Keratinocyte (primary cell): ENCODE data around the gene RASAL2. TPM values are rescaled to one million over a fixed set of nuclear protein-coding genes. Genes with fewer than 3 reads are reported as not detected.

Experiments used
- DNase-seq: peaks from one replicate; pipeline ENCODE4 v3.0.0-alpha.2; 2011; ENCODE audit warnings: low read depth, missing footprints, low spot score
- FAIRE-seq: peaks from 2 replicates; lab custom pipeline; 2011; peaks lifted over from hg19 to GRCh38; lab: Jason Lieb, UNC
- H2AFZ ChIP-seq: 2 replicates; pipeline ENCODE4 v1.6.0; 2012; ENCODE audit warnings: low read length, control low read depth, inconsistent platforms; ENCODE audit not compliant: control insufficient read depth
- H3K27ac ChIP-seq: 2 replicates; pipeline ENCODE4 v1.5.1; 2011; ENCODE audit warnings: low read length; ENCODE audit not compliant: control insufficient read depth, insufficient read depth
- H3K27me3 ChIP-seq: 3 replicates; pipeline ENCODE4 v1.6.0; 2011; ENCODE audit warnings: low read length; ENCODE audit not compliant: control insufficient read depth, insufficient read depth; ENCODE audit errors: extremely low read depth
- H3K36me3 ChIP-seq, 2 experiments: 2 replicates in 1 of 2; 3 replicates in 1 of 2; pipeline ENCODE4 v1.5.1; 2011; ENCODE audit warnings: low read length in 2 of 2, mild to moderate bottlenecking in 1 of 2; ENCODE audit not compliant: control insufficient read depth in 2 of 2, insufficient read depth in 2 of 2; ENCODE audit errors: extremely low read depth in 1 of 2
- H3K4me1 ChIP-seq: 3 replicates; pipeline ENCODE4 v1.5.1; 2011; ENCODE audit warnings: low read length; ENCODE audit not compliant: control insufficient read depth, insufficient read depth; ENCODE audit errors: extremely low read depth
- H3K4me2 ChIP-seq: 3 replicates; pipeline ENCODE4 v1.6.0; 2011; ENCODE audit warnings: low read depth, low read length; ENCODE audit not compliant: control insufficient read depth, insufficient read depth; ENCODE audit errors: extremely low read depth
- H3K4me3 ChIP-seq, 3 experiments: fragments of 200-600 bp in 1 of 3; sonication (generic) in 1 of 3; 2 replicates in 2 of 3; 3 replicates in 1 of 3; pipeline ENCODE4 v1.5.1; 2011 to 2016; ENCODE audit warnings: low read length in 3 of 3, mild to moderate bottlenecking in 3 of 3, control low read depth in 2 of 3, inconsistent platforms in 1 of 3, low read depth in 1 of 3, mixed read lengths in 1 of 3, mixed run types in 1 of 3, moderate library complexity in 1 of 3; ENCODE audit not compliant: control insufficient read depth in 2 of 3, insufficient read depth in 2 of 3; ENCODE audit errors: extremely low read depth in 1 of 3
- H3K79me2 ChIP-seq: 2 replicates; pipeline ENCODE4 v1.6.0; 2012; ENCODE audit warnings: low read length; ENCODE audit not compliant: control insufficient read depth, insufficient read depth
- H3K9ac ChIP-seq: 3 replicates; pipeline ENCODE4 v1.6.0; 2011; ENCODE audit warnings: low read length; ENCODE audit not compliant: control insufficient read depth, insufficient read depth; ENCODE audit errors: extremely low read depth
- H3K9me1 ChIP-seq: 3 replicates; pipeline ENCODE4 v1.6.0; 2011; ENCODE audit warnings: low read length; ENCODE audit not compliant: control insufficient read depth, insufficient read depth; ENCODE audit errors: extremely low read depth
- H3K9me3 ChIP-seq: 2 replicates; pipeline ENCODE4 v1.5.1; 2012; ENCODE audit warnings: low read depth, low read length; ENCODE audit not compliant: control insufficient read depth
- H4K20me1 ChIP-seq: 3 replicates; pipeline ENCODE4 v1.6.0; 2011; ENCODE audit warnings: low read length; ENCODE audit not compliant: control insufficient read depth, insufficient read depth; ENCODE audit errors: extremely low read depth
- EZH2 ChIP-seq: IDR thresholded peaks from one replicate; pipeline ENCODE4 v1.6.1; 2012; ENCODE audit warnings: inconsistent platforms, mild to moderate bottlenecking, low read length, moderate library complexity
- dilution Hi-C: fragments of 300-500 bp; cut with MboI; formaldehyde crosslinking; loops from one replicate; pipeline ENCODE4 v1.7.0; 2020; ENCODE audit warnings: low sequenced_read_pairs; ENCODE audit not compliant: extremely low pct_ligation_motif_present
- polyA plus RNA-seq, 5 experiments: library from polyadenylated mRNA; depleted of rRNA in 3 of 5; stranded (reverse) in 3 of 5; stranded (forward) in 1 of 5; unstranded in 1 of 5; fragments of >200 nt; gene quantifications; 1 replicate in 1 of 5; 2 replicates in 3 of 5; 3 replicates in 1 of 5; pipeline versions ENCODE4 v1.2.1 to v1.2.3, GENCODE V29; 2011 to 2012; ENCODE audit warnings: missing spikeins in 2 of 5, low read depth in 1 of 5, low replicate concordance in 1 of 5
- TF ChIP-seq, protein P1 (sequence below), 3 experiments: IDR thresholded peaks in 1 of 3; conservative IDR thresholded peaks in 1 of 3; optimal IDR thresholded peaks in 1 of 3; 2 replicates in 2 of 3; 3 replicates in 1 of 3; pipeline versions ENCODE3 to v1.5.1; 2011; ENCODE audit warnings: low read length in 3 of 3, mild to moderate bottlenecking in 3 of 3, moderate library complexity in 2 of 3, control low read depth in 1 of 3, inconsistent platforms in 1 of 3; ENCODE audit not compliant: insufficient read depth in 2 of 3; ENCODE audit errors: extremely low read depth in 1 of 3

RASAL2 gene
- polyA plus RNA-seq, 1 donor (not counting 4 experiments of a cell fraction or from before 2014, with no cell fraction given): 27.2 TPM

DNA sequence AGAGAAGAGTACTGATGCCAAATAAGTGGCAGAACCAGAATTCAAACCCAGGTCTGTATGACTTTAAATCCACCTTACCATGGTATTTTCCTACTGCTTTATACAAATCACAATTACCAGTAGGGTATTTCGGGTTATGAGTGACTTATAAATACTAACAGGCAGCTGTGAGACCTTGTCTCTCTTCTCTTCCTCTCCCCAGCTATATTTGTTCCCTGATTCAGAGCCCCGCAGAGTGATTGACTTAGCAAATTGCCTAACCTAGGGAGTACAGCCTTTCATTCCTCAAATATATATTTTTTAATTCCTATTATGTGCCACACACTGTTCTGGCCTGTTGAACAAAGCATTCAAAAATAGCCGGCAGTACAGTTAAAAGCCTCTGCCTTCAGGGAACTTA is 234.8 kb downstream of the RASAL2 start:
- H3K36me3 ChIP-seq: no peaks in the 10 kb centered on the region
- no peak for DNase-seq
- no peaks in the 10 kb centered on the region for H3K27me3 ChIP-seq
- H3K9me3 ChIP-seq: no peaks in the 10 kb centered on the region
- TF ChIP-seq, protein P1, sequence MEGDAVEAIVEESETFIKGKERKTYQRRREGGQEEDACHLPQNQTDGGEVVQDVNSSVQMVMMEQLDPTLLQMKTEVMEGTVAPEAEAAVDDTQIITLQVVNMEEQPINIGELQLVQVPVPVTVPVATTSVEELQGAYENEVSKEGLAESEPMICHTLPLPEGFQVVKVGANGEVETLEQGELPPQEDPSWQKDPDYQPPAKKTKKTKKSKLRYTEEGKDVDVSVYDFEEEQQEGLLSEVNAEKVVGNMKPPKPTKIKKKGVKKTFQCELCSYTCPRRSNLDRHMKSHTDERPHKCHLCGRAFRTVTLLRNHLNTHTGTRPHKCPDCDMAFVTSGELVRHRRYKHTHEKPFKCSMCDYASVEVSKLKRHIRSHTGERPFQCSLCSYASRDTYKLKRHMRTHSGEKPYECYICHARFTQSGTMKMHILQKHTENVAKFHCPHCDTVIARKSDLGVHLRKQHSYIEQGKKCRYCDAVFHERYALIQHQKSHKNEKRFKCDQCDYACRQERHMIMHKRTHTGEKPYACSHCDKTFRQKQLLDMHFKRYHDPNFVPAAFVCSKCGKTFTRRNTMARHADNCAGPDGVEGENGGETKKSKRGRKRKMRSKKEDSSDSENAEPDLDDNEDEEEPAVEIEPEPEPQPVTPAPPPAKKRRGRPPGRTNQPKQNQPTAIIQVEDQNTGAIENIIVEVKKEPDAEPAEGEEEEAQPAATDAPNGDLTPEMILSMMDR (optimal IDR thresholded peaks at IDR 0.05 in 1 of 3, IDR thresholded peaks at IDR 0.05 in 1 of 3, conservative IDR thresholded peaks at IDR 0.05 in 1 of 3; ENCODE audit: extremely low read depth in 1 of 3, insufficient read depth in 2 of 3, low read length in 3 of 3): no peak
- TF ChIP-seq EZH2: no peak
- H3K4me1 ChIP-seq: peaks cover 33% of the 10 kb centered on the region
- no peaks in the 10 kb centered on the region for H3K9me1 ChIP-seq
- no peak overlapping the region for H3K4me3 ChIP-seq
- H2AFZ ChIP-seq: no peak overlapping the region
- no peak overlapping the region for H3K9ac ChIP-seq
- dilution Hi-C loops: no loop called here
- FAIRE-seq: no peak
- no peak overlapping the region for H3K4me2 ChIP-seq
- H4K20me1 ChIP-seq: no peaks in the 10 kb centered on the region
- H3K79me2 ChIP-seq: peaks cover 45% of the 10 kb centered on the region
- H3K27ac ChIP-seq: no peak overlapping the region

DNA sequence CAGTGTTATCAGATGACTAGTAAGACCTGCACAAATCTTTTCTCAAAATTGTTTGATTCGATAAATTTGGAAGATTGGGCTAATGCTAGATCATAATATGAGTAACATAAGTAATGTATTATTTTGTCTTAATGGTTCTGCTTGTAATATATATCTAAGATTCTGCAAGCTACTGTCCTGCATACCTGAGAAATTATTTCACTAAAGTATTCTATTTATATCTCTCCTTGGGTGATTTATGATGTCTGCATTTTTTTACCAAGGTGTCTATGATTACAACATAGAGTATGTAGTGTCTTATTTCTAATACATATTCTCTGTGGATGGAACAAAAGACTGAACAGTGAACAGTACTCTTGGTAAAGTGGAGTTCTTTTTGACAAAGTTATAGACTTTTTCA is 236.2 kb downstream of the RASAL2 start:
- H2AFZ ChIP-seq: no peak overlapping the region
- no peak overlapping the region for H3K4me3 ChIP-seq
- TF ChIP-seq, protein P1 (optimal IDR thresholded peaks at IDR 0.05 in 1 of 3, IDR thresholded peaks at IDR 0.05 in 1 of 3, conservative IDR thresholded peaks at IDR 0.05 in 1 of 3; ENCODE audit: extremely low read depth in 1 of 3, insufficient read depth in 2 of 3, low read length in 3 of 3): no peak
- TF ChIP-seq EZH2: no peak
- H3K9me1 ChIP-seq: no peaks in the 10 kb centered on the region
- peak overlapping the region; percentile 30 for H3K4me2 ChIP-seq
- no peak overlapping the region for H3K9ac ChIP-seq
- H3K36me3 ChIP-seq: no peaks in the 10 kb centered on the region
- H3K4me1 ChIP-seq: peaks cover 25% of the 10 kb centered on the region
- dilution Hi-C loops: no loop called here
- H3K27ac ChIP-seq: peak overlapping the region; percentile 20
- DNase-seq (no peak), FAIRE-seq (no peak)
- peaks cover 43% of the 10 kb centered on the region for H3K79me2 ChIP-seq
- H4K20me1 ChIP-seq: no peaks in the 10 kb centered on the region
- H3K9me3 ChIP-seq: no peaks in the 10 kb centered on the region
- H3K27me3 ChIP-seq: no peaks in the 10 kb centered on the region
